HG03175 (cell line): ENCODE data around the gene MRPS26.
"Not testable (repeated sequence)": the region's sequence is repeated elsewhere in the genome, so short reads cannot be mapped to it uniquely, and the experiment has no call there.

ENCODE experiments used
- ATAC-seq: cut with Tn5 transposase; IDR thresholded peaks from one replicate; pipeline ENCODE4 v1.9.1; 2021; ENCODE audit warnings: mild to moderate bottlenecking, moderate library complexity; ENCODE audit not compliant: unreplicated experiment

The MRPS26 gene

GRCh38 chr20:3045816-3046676, at the start of gene MRPS26:
MRPS26 (plus strand) TSS chr20:3046052; CDS start chr20:3046069, 17 bp downstream.
- ATAC-seq = peak; percentile 91

GRCh38 chr20:2998728-2999127, 47.1 kb upstream of the MRPS26 start:
- ATAC-seq = no peak

GRCh38 chr20:3000852-3001523, 44.9 kb upstream of the MRPS26 start:
- no peak for ATAC-seq

- ATAC-seq = no peak
These were observed 42.4 kb upstream of the MRPS26 start for GRCh38 chr20:3003416-3003815.

- ATAC-seq = no peak
These were observed 34.7 kb upstream of the MRPS26 start for GRCh38 chr20:3010985-3011723.

- ATAC-seq = no peak
These were observed 34.1 kb upstream of the MRPS26 start for GRCh38 chr20:3011752-3012151.

GRCh38 chr20:3013771-3014170, 32.1 kb upstream of the MRPS26 start:
- no peak for ATAC-seq

- ATAC-seq = no peak
These were observed 31.7 kb upstream of the MRPS26 start for GRCh38 chr20:3014179-3014578.

GRCh38 chr20:3014662-3015061, 31.2 kb upstream of the MRPS26 start:
- no peak for ATAC-seq

- not testable (repeated sequence) for ATAC-seq
These were observed 30.6 kb upstream of the MRPS26 start for GRCh38 chr20:3015302-3015701.

- no peak for ATAC-seq
These were observed 24.5 kb upstream of the MRPS26 start for GRCh38 chr20:3021327-3021726.

- ATAC-seq = no peak
These were observed 24.1 kb upstream of the MRPS26 start for GRCh38 chr20:3021777-3022176.

- ATAC-seq = not testable (repeated sequence)
These were observed 23.0 kb upstream of the MRPS26 start for GRCh38 chr20:3022559-3023490.

- ATAC-seq = no peak
These were observed 17.9 kb upstream of the MRPS26 start for GRCh38 chr20:3027987-3028386.

- ATAC-seq = no peak
These were observed 14.2 kb upstream of the MRPS26 start for GRCh38 chr20:3031524-3032147.

- ATAC-seq = no peak
These were observed 13.2 kb upstream of the MRPS26 start for GRCh38 chr20:3032624-3033023.

- no peak for ATAC-seq
These were observed 8.2 kb upstream of the MRPS26 start for GRCh38 chr20:3037654-3038053.

- no peak for ATAC-seq
These were observed 7.4 kb upstream of the MRPS26 start for GRCh38 chr20:3038454-3038853.

- ATAC-seq = no peak
These were observed 6.4 kb upstream of the MRPS26 start for GRCh38 chr20:3039426-3039825.

GRCh38 chr20:3040086-3040485, 5.8 kb upstream of the MRPS26 start:
- ATAC-seq = no peak
